Activated naive CD8-positive, alpha-beta T cell treated with anti-CD3 and anti-CD28 coated beads for 36 hours (primary cell): Measurements from ENCODE around the gene ARL8A. TPM values are rescaled to one million over a fixed set of nuclear protein-coding genes. Genes with fewer than 3 reads are reported as not detected.
"Not testable (repeated sequence)": the region's sequence is repeated elsewhere in the genome, so short reads cannot be mapped to it uniquely, and the experiment has no call there.

Source experiments
- DNase-seq: peaks from one replicate; pipeline ENCODE4 v3.0.0; 2021
- H3K27ac Mint-ChIP-seq: one replicate; pipeline ENCODE4 v1.8.0; 2022; ENCODE audit warnings: mild to moderate bottlenecking, moderate library complexity, mixed read lengths
- H3K27me3 Mint-ChIP-seq: one replicate; pipeline ENCODE4 v1.8.0; 2022; ENCODE audit warnings: mild to moderate bottlenecking, mixed read lengths
- H3K36me3 Mint-ChIP-seq: one replicate; pipeline ENCODE4 v1.8.0; 2021; ENCODE audit warnings: mild to moderate bottlenecking, mixed read lengths
- H3K4me1 Mint-ChIP-seq: one replicate; pipeline ENCODE4 v1.8.0; 2021; ENCODE audit warnings: mixed read lengths
- H3K4me3 Mint-ChIP-seq: one replicate; pipeline ENCODE4 v1.8.0; 2022; ENCODE audit warnings: mild to moderate bottlenecking, moderate library complexity, mixed read lengths
- H3K9me3 Mint-ChIP-seq: one replicate; pipeline ENCODE4 v1.8.0; 2022; ENCODE audit warnings: mixed read lengths
- total RNA-seq, 2 experiments: library from RNA; stranded (reverse); gene quantifications; one replicate each; pipeline ENCODE4 v1.2.3, GENCODE V29; 2021

Gene ARL8A
- total RNA-seq, 2 experiments from 2014 or later = 23.4 to 27.8 TPM

DNA sequence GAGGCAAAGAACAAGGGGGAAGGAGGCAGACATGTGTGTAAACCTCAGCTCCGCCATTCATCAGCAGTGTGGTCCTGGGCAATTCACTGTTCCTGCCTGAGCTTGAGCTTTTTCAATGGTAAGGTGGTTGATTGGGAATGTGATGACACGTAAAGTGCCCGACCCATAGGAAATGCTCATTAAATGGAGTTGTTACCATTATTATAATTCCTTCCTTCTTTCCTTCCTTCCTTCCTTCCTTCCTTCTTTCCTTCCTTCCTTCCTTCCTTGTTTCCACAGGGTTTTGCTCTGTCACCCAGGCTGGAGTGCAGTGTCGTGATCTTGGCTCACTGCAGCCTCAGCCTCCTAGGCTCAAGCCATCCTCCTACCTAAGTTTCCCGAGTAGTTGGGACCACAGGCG is 17.5 kb downstream of the ARL8A start:
- no peak for DNase-seq
- Mint-ChIP-seq H3K4me1 (no peaks in the 10 kb centered on the region), H3K9me3 (no peaks in the 10 kb centered on the region), H3K27me3 (no peaks in the 10 kb centered on the region), H3K36me3 (no peaks in the 10 kb centered on the region), H3K4me3 (no peak overlapping the region), H3K27ac (no peak overlapping the region)

- no peak for DNase-seq
- Mint-ChIP-seq H3K27ac (no peak overlapping the region), H3K4me3 (no peak overlapping the region), H3K4me1 (no peaks in the 10 kb centered on the region), H3K9me3 (no peaks in the 10 kb centered on the region), H3K27me3 (no peaks in the 10 kb centered on the region), H3K36me3 (no peaks in the 10 kb centered on the region)
Measured at GRCh38 chr1:202126426-202126825, 18.1 kb downstream of the ARL8A start.

DNA sequence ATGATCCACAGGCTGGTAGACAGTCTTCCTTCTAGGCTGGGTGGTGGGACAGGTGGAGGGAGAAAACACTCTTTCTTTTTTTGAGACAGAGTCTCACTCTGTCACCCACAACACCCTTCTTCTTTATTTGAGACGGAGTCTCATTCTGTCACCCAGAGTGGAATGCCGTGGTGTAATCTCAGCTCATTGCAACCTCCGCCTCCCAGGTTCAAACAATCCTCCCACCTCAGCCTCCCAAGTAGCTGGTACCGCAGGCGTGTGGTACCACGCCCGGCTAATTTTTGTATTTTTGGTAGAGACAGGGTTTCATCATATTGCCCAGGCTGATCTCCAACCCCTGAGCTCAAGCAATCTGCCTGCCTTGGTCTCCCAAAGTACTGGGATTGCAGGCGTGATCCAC is 18.9 kb downstream of the ARL8A start:
- Mint-ChIP-seq H3K9me3 (no peaks in the 10 kb centered on the region), H3K27me3 (peaks cover 3% of the 10 kb centered on the region), H3K4me1 (no peaks in the 10 kb centered on the region), H3K36me3 (no peaks in the 10 kb centered on the region), H3K27ac (no peak overlapping the region), H3K4me3 (no peak overlapping the region)
- no peak for DNase-seq

GRCh38 chr1:202124142-202124541 is 20.4 kb downstream of the ARL8A start:
- H3K4me1 Mint-ChIP-seq = no peaks in the 10 kb centered on the region
- DNase-seq = no peak
- H3K27ac Mint-ChIP-seq = no peak overlapping the region
- H3K36me3 Mint-ChIP-seq = no peaks in the 10 kb centered on the region
- no peaks in the 10 kb centered on the region for H3K9me3 Mint-ChIP-seq
- H3K4me3 Mint-ChIP-seq = no peak overlapping the region
- H3K27me3 Mint-ChIP-seq = peaks cover 3% of the 10 kb centered on the region

- Mint-ChIP-seq H3K27ac (no peak overlapping the region), H3K36me3 (no peaks in the 10 kb centered on the region), H3K9me3 (no peaks in the 10 kb centered on the region), H3K27me3 (peaks cover 3% of the 10 kb centered on the region), H3K4me1 (no peaks in the 10 kb centered on the region), H3K4me3 (no peak overlapping the region)
- DNase-seq = no peak
Measured at GRCh38 chr1:202123336-202123813, 21.2 kb downstream of the ARL8A start.

DNA sequence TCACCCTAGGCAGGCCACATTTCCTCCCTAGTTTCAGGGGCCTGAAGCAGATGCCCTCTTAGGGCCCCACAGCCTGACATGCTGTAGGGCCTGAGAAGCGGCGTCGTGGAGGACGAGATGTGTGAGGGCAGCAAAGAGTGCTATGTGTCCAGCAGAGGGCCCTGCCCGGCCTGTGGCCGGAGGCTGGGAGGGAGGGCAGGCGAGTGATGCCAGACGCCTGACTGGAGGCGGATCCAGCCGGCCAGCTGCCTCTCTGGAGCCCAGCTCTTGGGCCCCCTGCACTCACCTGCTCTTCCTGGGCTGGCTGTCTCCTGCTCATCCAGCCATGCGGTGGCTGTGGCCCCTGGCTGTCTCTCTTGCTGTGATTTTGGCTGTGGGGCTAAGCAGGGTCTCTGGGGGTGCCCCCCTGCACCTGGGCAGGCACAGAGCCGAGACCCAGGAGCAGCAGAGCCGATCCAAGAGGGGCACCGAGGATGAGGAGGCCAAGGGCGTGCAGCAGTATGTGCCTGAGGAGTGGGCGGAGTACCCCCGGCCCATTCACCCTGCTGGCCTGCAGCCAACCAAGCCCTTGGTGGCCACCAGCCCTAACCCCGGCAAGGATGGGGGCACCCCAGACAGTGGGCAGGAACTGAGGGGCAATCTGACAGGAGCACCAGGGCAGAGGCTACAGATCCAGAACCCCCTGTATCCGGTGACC is 21.8 kb downstream of the ARL8A start, which contains the start of gene GPR37L1:
GPR37L1 (plus strand) TSS at position 279 of the 697 bp plus-strand sequence; CDS start at position 326, 47 bp downstream.
- no peaks in the 10 kb centered on the region for H3K36me3 Mint-ChIP-seq
- no peak within 1 kb of the TSS for H3K4me3 Mint-ChIP-seq

GRCh38 chr1:202121006-202121405 is 23.5 kb downstream of the ARL8A start:
- no peak for DNase-seq
- no peak overlapping the region for H3K27ac Mint-ChIP-seq
- no peak overlapping the region for H3K4me3 Mint-ChIP-seq
- H3K4me1 Mint-ChIP-seq = no peaks in the 10 kb centered on the region
- peaks cover 3% of the 10 kb centered on the region for H3K27me3 Mint-ChIP-seq
- no peaks in the 10 kb centered on the region for H3K9me3 Mint-ChIP-seq
- H3K36me3 Mint-ChIP-seq = no peaks in the 10 kb centered on the region

More for the DNA sequence above, 21.8 kb downstream of the ARL8A start, which contains the start of gene GPR37L1:
- H3K9me3 Mint-ChIP-seq = no peaks in the 10 kb centered on the region
- no peaks in the 10 kb centered on the region for H3K4me1 Mint-ChIP-seq
- no peak within 1 kb of the TSS for H3K27ac Mint-ChIP-seq
- DNase-seq = no peak
- H3K27me3 Mint-ChIP-seq = peaks cover 3% of the 10 kb centered on the region

- no peaks in the 10 kb centered on the region for H3K9me3 Mint-ChIP-seq
- no peaks in the 10 kb centered on the region for H3K36me3 Mint-ChIP-seq
- H3K27me3 Mint-ChIP-seq = peaks cover 3% of the 10 kb centered on the region
- no peak for DNase-seq
- H3K27ac Mint-ChIP-seq = no peak overlapping the region
- H3K4me3 Mint-ChIP-seq = no peak overlapping the region
- H3K4me1 Mint-ChIP-seq = no peaks in the 10 kb centered on the region
Measured at GRCh38 chr1:202117898-202118371, 26.6 kb downstream of the ARL8A start.

GRCh38 chr1:202116287-202116686 is 28.2 kb downstream of the ARL8A start:
- Mint-ChIP-seq H3K4me3 (no peak overlapping the region), H3K9me3 (no peaks in the 10 kb centered on the region), H3K36me3 (no peaks in the 10 kb centered on the region), H3K27me3 (peaks cover 2% of the 10 kb centered on the region), H3K4me1 (no peaks in the 10 kb centered on the region), H3K27ac (no peak overlapping the region)
- DNase-seq = no peak

DNA sequence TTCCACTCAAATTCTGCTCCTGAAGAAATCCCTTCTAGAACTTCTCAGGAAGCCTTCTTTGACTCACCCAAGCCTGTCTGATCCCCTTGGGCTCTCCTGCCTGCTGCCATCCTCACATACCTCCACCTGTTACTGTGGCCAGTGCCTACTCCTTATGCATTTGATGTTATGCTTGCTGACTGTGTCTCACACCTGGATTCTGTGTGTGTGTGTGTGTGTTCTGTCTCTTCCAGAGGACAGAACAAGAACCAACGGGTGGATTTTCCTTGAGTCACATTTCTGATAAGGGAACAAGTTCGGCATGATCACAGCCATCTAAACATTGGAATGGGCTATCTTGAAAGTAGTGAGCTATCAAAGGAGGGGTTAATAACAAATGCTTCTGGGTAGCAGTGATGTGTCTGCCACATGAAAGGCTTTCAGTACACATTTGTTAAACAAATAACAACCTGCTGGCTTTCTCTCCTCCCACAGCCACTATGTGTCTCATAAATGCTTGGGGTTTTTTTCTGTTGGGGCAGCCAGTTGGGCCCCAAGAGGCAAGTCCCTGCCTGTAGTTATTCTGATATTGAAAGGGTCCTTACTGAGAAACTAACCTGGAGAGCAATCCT is 30.7 kb downstream of the ARL8A start:
- Mint-ChIP-seq H3K4me1 (no peaks in the 10 kb centered on the region), H3K27ac (no peak overlapping the region), H3K36me3 (no peaks in the 10 kb centered on the region), H3K9me3 (no peaks in the 10 kb centered on the region), H3K27me3 (no peaks in the 10 kb centered on the region), H3K4me3 (no peak overlapping the region)
- DNase-seq = no peak

- DNase-seq = no peak
- Mint-ChIP-seq H3K9me3 (no peaks in the 10 kb centered on the region), H3K36me3 (no peaks in the 10 kb centered on the region), H3K4me3 (no peak overlapping the region), H3K27me3 (no peaks in the 10 kb centered on the region), H3K27ac (no peak overlapping the region), H3K4me1 (no peaks in the 10 kb centered on the region)
Measured at GRCh38 chr1:202112859-202113689, 31.5 kb downstream of the ARL8A start.

DNA sequence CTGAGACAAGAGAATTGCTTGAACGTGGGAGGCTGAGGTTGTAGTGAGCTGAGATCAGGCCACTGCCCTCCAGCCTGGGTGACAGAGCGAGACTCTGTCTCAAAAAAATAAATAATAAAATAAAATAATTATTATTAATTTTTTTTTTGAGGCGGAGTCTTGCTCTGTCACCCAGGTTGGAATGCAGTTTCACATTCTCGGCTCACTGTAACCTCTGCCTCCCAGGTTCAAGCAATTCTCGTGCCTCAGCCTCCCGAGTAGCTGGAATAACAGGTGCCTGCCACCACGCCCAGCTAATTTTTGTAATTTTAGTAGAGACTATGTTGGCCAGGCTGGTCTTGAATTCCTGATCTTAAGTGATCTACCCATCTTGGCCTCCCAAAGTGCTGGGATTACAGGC is 32.9 kb downstream of the ARL8A start:
- DNase-seq, H3K4me1 Mint-ChIP-seq, H3K27ac Mint-ChIP-seq, H3K36me3 Mint-ChIP-seq, H3K9me3 Mint-ChIP-seq, H3K27me3 Mint-ChIP-seq, H3K4me3 Mint-ChIP-seq: not testable (repeated sequence)

DNA sequence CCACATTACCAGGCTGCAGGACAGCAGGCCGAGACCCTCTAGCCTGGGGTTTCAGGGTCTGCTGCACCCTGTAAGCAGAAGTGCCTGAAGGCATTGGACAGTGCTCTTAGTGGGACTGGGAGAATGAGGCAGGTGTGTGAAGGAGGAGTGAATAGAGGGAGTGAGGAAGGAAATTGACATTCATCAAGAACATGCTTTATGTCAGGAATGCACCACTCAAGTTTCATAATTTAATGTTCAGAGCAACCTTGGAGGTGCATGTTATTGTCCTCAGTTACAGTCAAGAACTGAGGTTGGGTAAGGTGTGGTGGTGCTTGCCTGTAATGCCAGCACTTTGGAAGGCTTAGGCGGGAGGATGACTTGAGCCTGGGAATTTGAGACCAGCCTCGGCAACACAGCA is 33.6 kb downstream of the ARL8A start:
- H3K4me3 Mint-ChIP-seq = no peak overlapping the region
- DNase-seq = no peak
- no peak overlapping the region for H3K27ac Mint-ChIP-seq
- H3K36me3 Mint-ChIP-seq = no peaks in the 10 kb centered on the region
- H3K4me1 Mint-ChIP-seq = no peaks in the 10 kb centered on the region
- H3K9me3 Mint-ChIP-seq = no peaks in the 10 kb centered on the region
- H3K27me3 Mint-ChIP-seq = no peaks in the 10 kb centered on the region

DNA sequence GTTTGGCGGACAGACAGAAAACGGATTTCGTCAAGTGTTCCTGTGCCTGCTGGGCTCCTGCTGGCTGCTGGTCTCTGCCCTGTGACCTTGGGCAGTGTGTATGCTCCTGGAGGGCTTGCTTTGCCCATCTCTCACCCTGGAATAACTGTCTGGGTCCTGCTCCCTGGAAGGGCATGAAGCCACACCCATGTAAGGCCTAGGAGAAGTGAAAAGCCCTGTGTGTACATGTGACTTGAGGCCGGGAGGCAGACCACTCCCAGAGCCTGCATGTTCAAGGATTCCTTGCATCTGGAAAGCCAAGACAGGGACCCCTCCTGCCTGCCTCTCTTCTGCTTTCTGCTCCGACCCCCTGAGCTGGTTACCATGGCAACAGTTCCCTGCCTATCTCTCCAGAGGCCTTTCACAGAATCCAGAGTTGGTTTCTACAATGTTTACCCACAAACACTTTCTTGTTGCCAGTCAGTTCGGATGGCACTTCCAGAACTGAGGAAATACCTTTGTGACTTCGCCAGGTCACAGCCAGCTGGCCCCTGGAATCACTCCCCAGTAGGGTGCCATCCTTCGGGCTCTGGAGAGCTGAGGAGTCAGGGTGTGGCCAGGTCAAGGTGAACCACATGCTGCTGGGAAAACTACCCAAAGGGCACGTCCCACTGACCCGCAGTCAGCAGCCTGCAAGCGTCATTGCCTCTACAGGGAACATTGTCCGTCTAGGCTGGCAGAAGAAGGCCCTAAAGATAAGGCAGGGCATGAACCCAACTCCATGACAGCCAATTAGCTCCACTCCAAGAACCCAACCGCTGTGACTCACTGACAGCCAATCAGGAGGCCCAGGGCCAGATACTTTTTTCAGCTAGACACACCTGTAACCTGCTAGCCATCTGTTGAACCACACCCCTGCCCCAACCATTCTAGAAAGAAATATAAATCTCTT is 36.5 kb downstream of the ARL8A start:
- Mint-ChIP-seq H3K9me3 (no peaks in the 10 kb centered on the region), H3K27ac (no peak overlapping the region), H3K36me3 (no peaks in the 10 kb centered on the region), H3K4me3 (no peak overlapping the region), H3K27me3 (no peaks in the 10 kb centered on the region), H3K4me1 (no peaks in the 10 kb centered on the region)
- no peak for DNase-seq
